Activated CD8-positive, alpha-beta memory T cell treated with anti-CD3 and anti-CD28 coated beads for 48 hours (primary cell): ENCODE measurements around the gene PPP6R2.

ENCODE experiments used
- DNase-seq, 3 experiments: peaks; one replicate each; pipeline ENCODE4 v3.0.0-alpha.2; 2020; ENCODE audit warnings: low read depth in 2 of 3, low spot score in 2 of 3

Gene PPP6R2

GRCh38 chr22:50342651-50343540 lies at the start of gene PPP6R2:
Gene PPP6R2 (plus strand): TSS chr22:50343327. CDS start chr22:50393909, 50,582 bp downstream.
- DNase-seq, result peak; percentile 77 to 93 (median 82)

- no peak for DNase-seq
Observed at GRCh38 chr22:50293441-50294318, 49.4 kb upstream of the PPP6R2 start.

- no peak for DNase-seq
Observed at GRCh38 chr22:50294319-50294656, 48.8 kb upstream of the PPP6R2 start.

GRCh38 chr22:50296658-50297490 lies 46.3 kb upstream of the PPP6R2 start:
- no peak for DNase-seq

GRCh38 chr22:50297510-50298265 lies 45.4 kb upstream of the PPP6R2 start:
- DNase-seq, result no peak

- no peak for DNase-seq
Observed at GRCh38 chr22:50298266-50298637, 44.9 kb upstream of the PPP6R2 start.

GRCh38 chr22:50298937-50299784 lies 44.0 kb upstream of the PPP6R2 start:
- no peak for DNase-seq

- DNase-seq, result no peak
Observed at GRCh38 chr22:50299785-50300619, 43.1 kb upstream of the PPP6R2 start.

GRCh38 chr22:50300620-50301257 lies 42.4 kb upstream of the PPP6R2 start:
- DNase-seq, result no peak

- DNase-seq, result no peak
Observed at GRCh38 chr22:50301581-50301991, 41.5 kb upstream of the PPP6R2 start.

GRCh38 chr22:50302041-50302541 lies 41.0 kb upstream of the PPP6R2 start:
- DNase-seq, result no peak

GRCh38 chr22:50302564-50302963 lies 40.6 kb upstream of the PPP6R2 start:
- no peak for DNase-seq

GRCh38 chr22:50303515-50303847 lies 39.6 kb upstream of the PPP6R2 start:
- DNase-seq, result no peak

GRCh38 chr22:50303848-50304527 lies 39.1 kb upstream of the PPP6R2 start:
- no peak for DNase-seq

GRCh38 chr22:50304528-50305392 lies 38.4 kb upstream of the PPP6R2 start:
- no peak for DNase-seq

GRCh38 chr22:50305393-50305922 lies 37.7 kb upstream of the PPP6R2 start:
- no peak for DNase-seq
